ENCODE measurements around the gene NBPF1.
"Not testable (repeated sequence)": the region's sequence is repeated elsewhere in the genome, so short reads cannot be mapped to it uniquely, and the experiment has no call there.

NBPF1 gene

DNA sequence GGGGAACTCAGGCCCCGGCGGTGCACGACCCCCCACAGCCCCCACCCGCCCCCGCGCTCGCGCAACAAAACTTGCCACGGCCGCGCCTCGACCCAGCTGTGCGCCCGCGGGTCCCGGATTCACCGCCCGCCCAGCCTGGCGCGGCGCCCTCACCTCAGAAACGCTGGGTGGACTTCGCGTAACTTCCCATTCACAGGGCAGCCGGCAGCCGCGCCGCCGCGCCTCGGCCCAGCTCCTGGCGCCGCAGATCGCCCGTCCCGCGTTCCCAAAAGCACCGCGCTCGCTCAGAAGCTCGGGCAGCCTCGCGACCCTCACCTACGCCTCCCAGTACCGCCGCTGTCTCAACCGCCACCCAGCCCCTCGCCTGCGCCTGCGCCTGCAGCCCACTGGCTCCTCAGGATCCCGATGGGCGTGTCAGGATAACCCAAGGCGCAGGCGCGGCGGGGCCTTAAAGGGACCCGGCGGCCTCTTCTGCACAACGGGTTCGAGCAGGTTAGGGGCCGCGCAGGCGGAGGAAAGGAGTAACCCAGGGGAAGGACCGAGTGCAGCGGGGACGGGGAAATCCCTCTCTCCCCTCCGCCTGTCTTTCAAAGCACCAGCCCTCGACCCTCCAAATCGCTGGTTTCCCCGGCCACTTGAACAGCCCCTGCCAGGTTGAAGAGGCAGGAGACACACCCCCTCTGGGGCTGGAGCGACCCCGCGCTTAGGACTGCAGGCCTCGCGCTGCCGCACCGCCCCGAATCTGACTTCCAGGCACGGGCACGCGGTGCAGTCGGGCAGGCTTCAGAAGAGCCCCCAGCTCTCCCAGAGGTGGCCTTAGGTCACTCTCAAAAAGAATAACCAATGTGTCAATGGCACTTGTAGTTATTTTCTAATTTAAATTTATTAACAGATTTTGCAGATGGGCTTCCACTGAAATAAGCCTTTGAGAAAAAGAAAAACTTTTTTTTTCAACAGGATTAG lies at the start of gene NBPF1:
NBPF1 (minus strand) TSS at position 380 of the 963 bp plus-strand sequence.
- DNase-seq (ENCODE audit: low read depth, low spot score): peak; percentile 94

DNA sequence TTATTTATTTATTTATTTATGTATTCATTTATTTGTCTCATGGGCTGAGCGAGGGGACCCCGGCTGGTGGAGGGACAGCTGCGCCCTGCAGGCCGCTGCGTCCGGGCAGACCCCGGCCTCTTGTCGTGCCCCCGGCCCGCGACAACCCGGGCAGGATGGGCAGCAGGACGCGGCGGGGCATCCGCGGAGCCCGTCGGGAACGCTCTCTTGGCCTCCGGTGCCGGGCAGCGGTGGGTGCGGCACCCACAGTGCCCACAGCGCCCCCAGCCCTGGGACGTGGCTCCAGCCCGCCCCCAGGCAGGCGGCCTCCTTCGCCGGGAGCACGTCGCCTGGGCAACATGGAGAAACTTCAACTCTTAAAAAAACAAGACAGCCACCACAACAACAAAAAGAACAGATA lies 44.9 kb upstream of the NBPF1 start:
- not testable (repeated sequence) for DNase-seq (ENCODE audit: low read depth, low spot score)

DNA sequence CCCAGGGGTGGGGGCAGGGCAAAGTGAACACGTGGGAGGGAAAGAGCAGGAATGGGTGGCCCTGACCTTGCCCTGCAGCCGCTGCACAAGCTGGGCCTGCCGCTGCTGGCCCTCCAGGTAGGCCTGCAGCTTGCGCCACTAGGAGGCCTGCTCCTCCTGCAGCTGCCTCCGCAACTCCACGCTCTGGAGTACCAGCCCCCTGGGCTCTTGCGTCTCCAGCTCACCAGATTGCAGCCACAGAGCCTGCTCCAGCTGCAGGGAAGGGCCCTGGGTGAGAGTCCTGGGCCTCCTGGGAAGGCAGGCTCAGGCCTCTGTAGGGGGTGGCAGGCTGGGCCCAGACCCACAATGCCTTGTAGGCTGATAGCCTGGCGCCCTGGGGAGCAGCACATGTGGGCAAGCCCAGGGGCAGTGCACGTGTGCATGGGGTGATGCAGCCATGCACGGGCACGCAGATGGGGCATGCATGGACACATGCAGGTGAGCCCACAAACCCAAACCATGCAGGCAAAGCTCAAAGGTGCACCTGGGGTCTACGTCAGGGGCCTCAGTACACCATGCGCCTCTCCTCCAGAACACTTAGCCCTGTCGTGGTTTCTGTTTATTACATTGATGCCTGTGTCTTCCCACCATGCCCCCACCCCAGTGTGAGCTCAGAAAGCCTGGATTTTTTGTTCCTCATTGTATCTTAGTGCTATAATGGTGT lies 43.8 kb upstream of the NBPF1 start:
- DNase-seq (ENCODE audit: low read depth, low spot score): not testable (repeated sequence)

DNA sequence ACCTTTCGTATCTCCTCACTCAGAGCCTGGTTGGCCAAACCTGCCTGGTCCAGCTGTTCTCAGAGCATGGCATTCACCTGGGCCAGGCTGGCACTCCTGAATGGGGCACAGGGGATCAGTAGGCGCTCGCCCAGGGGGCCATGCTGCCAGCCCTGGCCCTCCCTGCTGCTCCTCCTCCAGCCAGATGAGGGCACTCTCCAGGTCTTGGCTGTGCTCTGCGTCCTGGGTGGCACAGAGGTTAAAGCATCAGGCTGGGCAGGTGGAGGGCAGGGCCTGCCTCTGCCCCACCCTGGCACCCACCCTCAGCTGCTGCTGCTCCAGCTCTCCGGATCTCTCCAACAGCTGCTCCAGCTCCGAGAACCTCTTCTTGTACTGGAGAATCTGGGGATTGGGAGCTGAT lies 43.2 kb upstream of the NBPF1 start:
- not testable (repeated sequence) for DNase-seq (ENCODE audit: low read depth, low spot score)

DNA sequence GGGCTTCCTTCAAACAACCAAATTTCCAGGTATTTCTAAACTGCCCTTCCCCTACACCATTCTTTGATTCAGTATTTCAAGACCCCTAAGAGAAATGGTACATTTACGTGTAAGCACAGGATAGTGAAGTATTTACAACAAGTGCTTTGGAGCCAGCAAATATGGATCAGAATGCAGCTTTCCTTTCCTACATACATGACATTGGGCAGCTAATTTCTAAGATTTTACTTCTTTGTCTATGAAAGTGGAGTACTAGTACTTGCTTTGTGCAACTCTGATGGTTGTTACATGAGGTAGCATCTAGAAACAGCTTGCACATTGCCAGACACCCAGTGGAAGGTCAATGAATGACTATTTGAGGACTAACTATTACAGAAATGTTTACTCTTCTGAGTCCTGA lies 38.2 kb upstream of the NBPF1 start:
- not testable (repeated sequence) for DNase-seq (ENCODE audit: low read depth, low spot score)

DNA sequence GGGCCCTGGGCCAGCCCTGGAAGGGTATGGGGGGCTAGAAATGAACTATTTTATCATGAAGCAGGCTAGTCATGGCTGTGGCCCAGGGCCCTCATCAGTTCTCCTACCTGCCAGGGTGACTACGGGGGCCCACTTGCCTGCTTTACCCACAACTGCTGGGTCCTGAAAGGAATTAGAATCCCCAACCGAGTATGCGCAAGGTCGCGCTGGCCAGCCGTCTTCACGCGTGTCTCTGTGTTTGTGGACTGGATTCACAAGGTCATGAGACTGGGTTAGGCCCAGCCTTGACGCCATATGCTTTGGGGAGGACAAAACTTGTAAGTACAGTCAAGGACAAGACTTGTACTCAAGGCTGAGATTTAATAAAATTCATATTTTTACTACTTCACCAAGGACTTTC lies 36.6 kb upstream of the NBPF1 start:
- not testable (repeated sequence) for DNase-seq (ENCODE audit: low read depth, low spot score)

DNA sequence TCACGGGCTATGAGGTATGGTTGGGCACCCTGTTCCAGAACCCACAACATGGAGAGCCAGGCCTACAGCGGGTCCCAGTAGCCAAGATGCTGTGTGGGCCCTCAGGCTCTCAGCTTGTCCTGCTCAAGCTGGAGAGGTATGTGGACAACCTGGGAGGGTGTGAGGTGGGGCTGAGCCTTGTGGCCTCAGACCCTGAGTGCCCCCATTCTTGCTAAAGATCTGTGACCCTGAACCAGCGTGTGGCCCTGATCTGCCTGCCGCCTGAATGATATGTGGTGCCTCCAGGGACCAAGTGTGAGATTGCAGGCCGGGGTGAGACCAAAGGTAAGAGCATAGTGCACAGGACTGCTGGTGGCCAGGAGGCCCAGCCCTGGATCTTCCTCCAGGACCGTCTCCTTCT lies 36.0 kb upstream of the NBPF1 start:
- DNase-seq (ENCODE audit: low read depth, low spot score): not testable (repeated sequence)

DNA sequence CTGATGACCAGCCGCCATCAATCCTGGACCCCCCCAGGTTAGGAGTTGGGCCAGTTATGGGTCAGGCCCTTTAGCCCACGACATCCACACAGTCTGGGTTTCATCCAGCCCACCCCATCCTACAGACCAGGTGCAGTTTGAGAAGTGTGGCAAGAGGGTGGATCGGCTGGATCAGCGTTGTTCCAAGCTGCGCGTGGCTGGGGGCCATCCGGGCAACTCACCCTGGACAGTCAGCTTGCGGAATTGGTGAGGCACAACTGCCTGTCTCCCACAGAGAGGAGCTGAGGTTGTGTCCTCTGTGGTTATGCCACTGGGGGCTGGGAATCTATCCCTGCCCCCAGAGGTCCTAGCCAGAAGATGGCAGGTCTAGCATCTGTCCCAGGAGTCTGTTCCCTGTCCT lies 35.4 kb upstream of the NBPF1 start:
- not testable (repeated sequence) for DNase-seq (ENCODE audit: low read depth, low spot score)

DNA sequence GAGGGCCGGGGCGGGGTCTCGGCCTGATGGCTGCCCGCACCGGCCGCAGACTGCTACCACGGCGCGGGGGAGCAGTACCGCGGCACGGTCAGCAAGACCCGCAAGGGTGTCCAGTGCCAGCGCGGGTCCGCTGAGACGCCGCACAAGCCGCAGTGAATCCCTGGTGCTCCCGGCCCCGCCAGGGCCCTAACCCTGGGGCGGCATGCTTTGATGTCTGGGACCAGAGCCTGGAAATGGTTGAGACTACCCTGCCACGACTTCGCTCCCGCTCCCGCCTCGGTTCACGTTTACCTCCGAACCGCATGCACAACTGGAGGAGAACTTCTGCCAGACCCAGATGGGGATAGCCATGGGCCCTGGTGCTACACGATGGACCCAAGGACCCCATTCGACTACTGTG lies 34.9 kb upstream of the NBPF1 start:
- DNase-seq (ENCODE audit: low read depth, low spot score): not testable (repeated sequence)

DNA sequence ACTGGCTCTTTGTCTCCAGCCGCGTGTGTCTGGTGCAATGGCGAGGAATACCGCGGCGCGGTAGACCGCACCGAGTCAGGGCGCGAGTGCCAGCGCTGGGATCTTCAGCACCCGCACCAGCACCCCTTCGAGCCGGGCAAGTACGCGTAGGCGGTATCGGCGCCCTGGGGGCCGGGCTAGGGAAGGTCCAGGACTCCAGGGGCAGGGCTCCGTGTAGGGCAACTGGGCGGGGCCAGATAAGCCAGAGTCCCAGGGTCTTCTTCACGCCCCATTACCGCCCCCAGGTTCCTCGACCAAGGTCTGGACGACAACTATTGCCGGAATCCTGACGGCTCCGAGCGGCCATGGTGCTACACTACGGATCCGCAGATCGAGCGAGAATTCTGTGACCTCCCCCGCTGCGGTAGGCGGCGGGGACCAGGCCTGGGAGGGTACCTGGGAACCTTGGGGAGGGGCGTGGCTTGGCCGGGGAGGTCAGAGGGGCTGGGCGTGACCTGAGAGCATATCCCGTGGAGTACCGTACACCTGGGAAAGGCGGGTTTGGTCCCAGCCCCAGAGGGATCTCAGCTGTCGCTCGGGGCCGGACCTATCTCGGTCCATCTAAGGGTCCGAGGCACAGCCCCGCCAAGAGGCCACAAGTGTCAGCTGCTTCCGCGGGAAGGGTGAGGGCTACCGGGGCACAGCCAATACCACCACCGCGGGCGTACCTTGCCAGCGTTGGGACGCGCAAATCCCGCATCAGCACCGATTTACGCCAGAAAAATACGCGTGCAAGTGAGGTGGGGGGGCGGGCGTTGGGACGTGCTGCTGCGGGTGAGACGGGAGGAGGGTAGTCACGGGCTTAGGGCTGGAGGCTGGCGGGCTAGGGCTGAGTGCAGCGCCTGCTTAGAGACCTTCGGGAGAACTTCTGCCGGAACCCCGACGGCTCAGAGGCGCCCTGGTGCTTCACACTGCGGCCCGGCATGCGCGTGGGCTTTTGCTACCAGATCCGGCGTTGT lies 34.1 kb upstream of the NBPF1 start:
- DNase-seq (ENCODE audit: low read depth, low spot score): not testable (repeated sequence)

DNA sequence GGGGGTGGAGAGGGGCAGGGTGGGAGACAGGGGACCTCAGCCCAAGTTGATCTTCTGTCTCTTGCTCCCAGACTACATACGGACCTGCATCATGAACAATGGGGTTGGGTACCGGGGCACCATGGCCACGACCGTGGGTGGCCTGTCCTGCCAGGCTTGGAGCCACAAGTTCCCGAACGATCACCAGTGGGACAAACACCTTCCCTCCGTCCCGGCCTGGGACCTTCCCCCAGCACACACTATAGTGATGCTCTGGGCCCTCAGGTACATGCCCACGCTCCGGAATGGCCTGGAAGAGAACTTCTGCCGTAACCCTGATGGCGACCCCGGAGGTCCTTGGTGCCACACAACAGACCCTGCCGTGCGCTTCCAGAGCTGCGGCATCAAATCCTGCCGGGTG lies 33.4 kb upstream of the NBPF1 start:
- DNase-seq (ENCODE audit: low read depth, low spot score): not testable (repeated sequence)

DNA sequence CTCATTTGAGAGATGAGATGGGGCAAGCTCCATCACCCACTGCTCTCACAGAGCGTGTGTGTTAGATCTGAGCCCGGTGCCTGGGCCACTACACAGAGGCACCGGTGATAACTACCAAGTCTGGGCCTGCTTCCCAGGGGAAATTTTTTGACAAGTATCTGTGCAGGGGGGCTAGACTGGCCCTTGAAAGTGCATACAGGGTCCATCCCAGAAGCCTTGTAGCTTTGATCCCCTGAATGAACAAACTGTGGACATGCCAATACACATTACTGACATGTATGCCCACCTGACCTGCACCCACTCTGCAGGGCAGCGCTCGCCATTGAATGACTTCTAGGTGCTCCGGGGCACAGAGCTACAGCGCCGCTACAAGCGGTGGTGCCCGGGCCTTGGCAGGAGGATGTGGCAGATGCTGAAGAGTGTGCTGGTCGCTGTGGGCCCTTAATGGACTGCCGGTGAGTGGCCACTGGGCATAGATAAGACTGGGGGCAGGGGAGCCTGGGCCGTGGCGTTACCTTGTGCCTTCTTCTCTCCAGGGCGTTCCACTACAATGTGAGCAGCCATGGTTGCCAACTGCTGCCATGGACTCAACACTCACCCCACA lies 32.8 kb upstream of the NBPF1 start:
- DNase-seq (ENCODE audit: low read depth, low spot score): not testable (repeated sequence)

DNA sequence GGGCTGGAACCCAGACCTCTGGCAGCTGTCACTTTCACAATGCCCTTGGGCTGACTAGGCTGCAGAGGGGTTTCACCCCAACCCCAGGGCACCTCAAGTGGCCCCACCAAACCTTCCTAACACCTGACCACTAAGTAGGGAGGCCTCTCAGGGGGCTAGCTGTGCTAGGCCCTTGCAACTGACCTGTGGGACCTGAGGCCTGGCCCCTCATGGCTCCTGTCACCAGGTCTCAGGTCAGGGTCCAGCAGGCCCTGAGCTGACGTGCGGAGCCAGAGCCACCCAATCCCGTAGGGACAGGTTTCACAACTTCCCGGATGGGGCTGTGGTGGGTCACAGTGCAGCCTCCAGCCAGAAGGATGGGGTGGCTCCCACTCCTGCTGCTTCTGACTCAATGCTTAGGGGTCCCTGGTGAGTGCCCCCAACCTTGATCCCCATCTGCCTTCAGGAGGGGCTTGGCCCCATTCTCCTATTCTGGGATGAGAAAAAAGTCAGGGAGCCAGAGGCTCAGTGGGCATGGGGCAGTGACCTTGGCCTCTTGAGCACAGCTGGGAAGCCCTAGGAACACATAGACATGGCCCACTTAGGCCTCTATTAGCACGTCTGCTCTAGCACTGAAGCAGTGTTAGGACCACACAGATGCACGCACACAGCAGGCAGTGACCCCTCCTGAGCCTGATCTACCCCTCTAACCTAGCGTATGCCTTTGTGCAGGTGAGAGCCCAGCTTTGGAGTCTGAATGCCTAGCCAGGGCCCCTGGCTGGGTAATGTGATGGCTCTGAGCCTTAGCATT lies 32.1 kb upstream of the NBPF1 start:
- not testable (repeated sequence) for DNase-seq (ENCODE audit: low read depth, low spot score)

DNA sequence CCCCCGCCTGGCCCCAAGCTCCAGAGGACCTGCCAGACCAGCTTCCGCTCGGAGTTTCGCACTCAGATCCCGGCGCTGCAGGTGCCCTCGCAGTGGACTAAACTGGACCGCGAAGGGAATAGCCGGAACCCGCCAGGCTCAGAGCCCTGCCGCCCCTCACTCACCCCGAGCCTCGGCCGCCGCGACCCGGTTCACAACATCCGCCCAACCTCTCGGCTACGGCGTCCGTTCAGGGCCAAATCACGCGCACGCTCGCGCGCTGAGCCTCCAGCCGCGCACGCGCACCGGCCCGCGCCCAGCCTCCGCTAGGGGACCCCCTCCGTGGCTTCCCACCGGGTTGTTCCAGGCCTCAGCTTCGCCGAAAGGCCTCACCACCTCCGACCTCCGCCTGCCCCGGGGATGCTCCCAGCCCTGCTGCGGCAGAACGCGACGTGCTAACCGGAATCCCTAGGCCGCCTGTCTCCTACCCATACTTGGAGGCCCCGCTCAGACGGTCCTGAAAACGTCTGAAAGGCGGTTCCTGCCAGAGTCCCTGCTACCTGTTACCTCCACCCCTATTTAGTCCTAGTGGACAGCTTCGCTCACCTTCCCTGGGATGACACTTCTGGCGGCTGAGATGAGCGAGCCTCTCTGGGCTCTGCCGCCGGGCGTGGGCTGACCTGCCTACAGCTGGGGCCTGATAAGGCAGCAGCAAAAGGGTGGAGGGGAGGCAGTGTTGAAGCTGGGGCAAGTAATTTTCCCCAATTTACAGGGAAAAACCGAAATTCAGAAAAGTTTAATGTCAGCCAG lies 31.3 kb upstream of the NBPF1 start:
- peak; percentile 95 for DNase-seq (ENCODE audit: low read depth, low spot score)

DNA sequence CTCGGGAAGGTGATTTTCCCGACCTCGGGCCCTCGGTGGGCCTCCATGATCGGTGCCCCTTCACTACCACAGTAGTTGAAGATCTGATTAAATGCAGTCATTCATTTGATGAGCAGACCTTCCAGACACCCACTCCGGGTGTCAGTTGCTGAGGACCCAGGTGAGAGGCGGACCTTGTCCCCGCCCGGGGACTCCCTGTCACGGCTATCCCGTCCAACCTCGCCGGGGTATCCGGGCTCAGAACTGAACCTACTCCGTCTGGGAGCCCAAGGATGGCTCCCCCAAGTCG lies 30.8 kb upstream of the NBPF1 start:
- no peak for DNase-seq (ENCODE audit: low read depth, low spot score)

DNA sequence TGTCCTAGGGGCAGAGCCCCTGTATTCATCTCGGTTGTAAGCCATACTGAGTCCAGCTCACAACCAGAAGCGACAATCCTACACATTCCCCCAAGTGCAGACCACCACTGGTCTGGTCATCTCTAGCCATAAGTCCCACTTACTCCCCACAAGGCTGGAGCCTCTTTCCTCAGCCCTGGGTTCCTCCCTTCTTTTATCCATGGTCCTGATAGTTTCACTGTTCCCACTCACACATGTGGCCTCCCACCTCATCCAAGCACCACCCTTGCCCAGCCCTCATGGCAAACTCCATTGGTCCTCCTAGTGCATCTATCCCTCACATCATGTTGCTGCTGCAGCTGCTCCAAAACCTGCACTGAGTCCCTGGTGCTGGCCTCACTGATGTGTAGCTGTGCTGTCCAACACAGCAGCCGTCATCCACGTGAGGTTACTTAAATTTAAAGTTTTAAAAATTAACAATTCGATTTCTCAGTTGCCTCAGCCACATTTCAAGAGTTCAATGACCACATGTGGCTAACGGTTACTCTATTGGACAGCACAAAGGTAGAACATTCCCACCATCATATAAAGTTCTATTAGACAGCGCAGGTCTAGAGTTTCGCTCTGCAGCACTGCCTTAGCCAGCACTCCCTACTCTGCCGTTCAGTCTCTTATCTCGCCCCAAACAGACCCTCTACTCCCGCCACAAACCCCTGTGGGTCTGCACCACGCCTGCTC lies 30.3 kb upstream of the NBPF1 start:
- not testable (repeated sequence) for DNase-seq (ENCODE audit: low read depth, low spot score)

DNA sequence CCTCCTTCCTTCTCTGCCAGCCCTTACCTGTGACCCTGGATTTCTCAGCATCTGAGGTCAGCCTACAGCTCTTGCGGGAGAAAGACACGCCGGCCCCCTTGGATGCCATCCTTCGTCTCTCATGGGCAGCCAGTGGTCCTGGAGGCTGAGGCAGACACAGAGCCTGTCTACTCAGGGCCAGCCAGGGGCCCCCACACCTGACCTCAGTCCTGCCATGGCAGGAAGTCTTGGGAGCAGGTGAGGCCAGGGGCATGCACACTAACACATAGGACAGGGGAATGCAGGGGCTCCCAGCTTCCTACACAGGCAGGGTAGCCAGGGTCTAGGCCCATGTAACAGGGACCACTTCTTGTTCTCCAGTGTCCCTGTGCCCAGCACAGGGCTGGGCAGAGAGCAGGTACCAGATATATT lies 29.6 kb upstream of the NBPF1 start:
- not testable (repeated sequence) for DNase-seq (ENCODE audit: low read depth, low spot score)

DNA sequence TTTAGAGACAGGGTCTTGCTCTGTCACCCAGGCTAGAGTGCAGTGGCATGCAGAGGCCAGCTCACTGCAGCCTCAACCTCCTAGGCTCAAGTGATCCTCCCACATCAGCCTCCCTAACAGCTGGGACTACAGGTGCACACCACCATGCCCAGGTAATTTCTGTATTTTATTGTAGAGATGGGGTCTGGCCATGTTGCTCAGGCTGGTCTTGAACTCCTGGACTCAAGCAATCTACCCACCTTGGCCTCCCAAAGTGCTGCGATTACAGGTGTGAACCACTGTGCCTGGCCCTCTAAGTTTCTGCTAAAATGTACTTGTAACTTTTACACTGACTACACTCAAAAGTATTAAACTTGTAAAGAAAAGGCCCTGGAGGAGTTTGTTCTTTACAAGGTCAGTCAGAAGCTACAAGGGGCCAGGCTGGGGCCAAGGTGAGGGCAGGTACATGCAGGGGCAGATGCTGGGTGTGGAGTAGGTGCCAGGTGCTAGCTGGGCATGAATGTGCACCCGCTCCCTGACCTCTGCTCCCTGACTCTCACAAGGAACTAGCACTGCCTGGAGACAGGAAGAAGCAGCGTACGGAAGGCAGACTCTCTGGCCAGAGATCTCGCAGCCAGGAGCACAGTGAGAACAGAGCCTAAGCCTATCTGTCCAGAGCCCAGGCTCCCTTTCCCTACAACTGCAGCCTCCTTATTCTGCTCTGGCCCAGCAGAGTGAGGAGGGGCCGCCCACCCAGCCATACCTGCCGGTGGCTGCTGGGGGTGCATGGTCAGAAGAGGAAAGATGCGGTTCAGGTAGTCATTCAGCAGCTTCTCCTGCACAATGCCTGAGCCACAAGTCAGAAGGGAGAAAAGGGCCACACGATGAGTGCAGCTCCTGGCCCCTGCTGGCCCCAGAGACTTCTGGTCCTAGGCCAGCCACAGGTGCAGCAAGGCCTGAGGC lies 28.9 kb upstream of the NBPF1 start:
- DNase-seq (ENCODE audit: low read depth, low spot score): not testable (repeated sequence)

Data from activated naive CD8-positive, alpha-beta T cell treated with anti-CD3 and anti-CD28 coated beads, Interleukin-2, amount 50 U/mL, for 16 hours (primary cell).